ENCODE results near the gene RNF43.

The RNF43 gene

DNA sequence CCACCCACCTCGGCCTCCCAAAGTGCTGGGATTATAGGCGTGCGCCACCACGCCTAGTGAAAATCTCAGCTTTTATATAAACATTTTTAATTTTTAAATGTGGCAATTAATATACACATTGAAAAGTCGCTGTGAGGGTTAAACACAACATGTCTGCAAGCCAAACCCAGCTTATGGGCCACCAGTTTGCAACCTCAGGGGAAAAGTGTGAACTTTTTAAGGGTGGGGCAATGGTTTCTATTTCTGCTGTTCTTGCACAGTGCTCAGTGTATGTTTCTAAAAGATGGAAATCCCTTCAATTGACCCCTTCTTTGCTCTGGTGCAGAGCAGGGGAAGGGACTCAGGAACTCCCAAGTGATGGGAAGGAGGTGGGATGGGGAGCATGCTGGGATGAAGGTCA is 47.0 kb downstream of the RNF43 start:
- H3K4me1 ChIP-seq (ENCODE audit: control insufficient read depth, insufficient read depth, low read length) = no peaks in the 10 kb centered on the region
- peaks cover 22% of the 10 kb centered on the region for H3K27me3 ChIP-seq (replicated peaks; ENCODE audit: control insufficient read depth, insufficient read depth, low read length)
- H3K9me3 ChIP-seq (ENCODE audit: control insufficient read depth, low read length) = no peaks in the 10 kb centered on the region
- H3K9ac ChIP-seq (ENCODE audit: low read length) = no peak overlapping the region
- no peaks in the 10 kb centered on the region for H3K36me3 ChIP-seq (ENCODE audit: control insufficient read depth, insufficient read depth, low read length, severe bottlenecking)
- no peak for DNase-seq (ENCODE audit: low read depth)
- H3K4me3 ChIP-seq (ENCODE audit: low read length) = no peak overlapping the region

DNA sequence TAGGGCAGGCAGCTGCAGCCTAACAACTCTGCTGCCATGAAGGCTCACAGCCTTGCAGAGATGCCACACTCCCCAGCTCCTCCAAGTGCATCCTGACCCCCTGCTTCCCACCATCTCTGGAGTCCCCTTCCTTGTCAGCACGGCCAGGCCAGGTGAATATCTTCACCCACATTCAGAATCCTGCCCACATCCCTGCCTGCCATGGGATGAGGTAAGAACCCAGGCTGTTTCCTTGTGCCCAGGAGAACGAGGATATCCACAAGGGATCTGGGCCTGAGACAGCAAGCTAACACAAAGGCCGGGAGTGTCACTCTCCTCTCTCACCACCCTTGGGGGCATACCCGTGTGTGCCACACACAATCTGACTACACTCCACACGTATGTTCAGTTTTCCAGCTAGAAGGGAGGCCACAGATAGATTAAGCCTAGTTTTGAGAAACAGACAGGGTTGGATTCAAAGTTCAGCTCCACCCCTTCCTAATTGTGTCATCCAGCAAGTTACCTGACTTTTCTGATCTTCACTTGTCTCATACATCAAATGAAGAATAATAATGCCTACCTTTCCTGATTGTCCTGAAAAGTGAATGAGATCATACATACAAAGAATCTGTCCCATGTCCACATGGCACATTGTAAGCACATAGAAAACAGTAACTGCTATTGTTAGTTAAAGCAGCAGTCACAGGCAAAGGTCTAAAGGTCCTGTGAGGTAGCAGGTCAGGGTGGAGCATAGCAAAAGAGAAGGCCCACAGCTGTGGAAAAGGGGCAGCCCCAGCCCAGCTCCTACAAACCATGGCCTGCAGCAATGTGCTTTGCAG is 47.9 kb downstream of the RNF43 start:
- H3K9me3 ChIP-seq (ENCODE audit: control insufficient read depth, low read length) = no peaks in the 10 kb centered on the region
- no peak for DNase-seq (ENCODE audit: low read depth)
- no peak overlapping the region for H3K4me3 ChIP-seq (ENCODE audit: low read length)
- no peaks in the 10 kb centered on the region for H3K4me1 ChIP-seq (ENCODE audit: control insufficient read depth, insufficient read depth, low read length)
- peaks cover 24% of the 10 kb centered on the region for H3K27me3 ChIP-seq (replicated peaks; ENCODE audit: control insufficient read depth, insufficient read depth, low read length)
- no peaks in the 10 kb centered on the region for H3K36me3 ChIP-seq (ENCODE audit: control insufficient read depth, insufficient read depth, low read length, severe bottlenecking)
- no peak overlapping the region for H3K9ac ChIP-seq (ENCODE audit: low read length)

DNA sequence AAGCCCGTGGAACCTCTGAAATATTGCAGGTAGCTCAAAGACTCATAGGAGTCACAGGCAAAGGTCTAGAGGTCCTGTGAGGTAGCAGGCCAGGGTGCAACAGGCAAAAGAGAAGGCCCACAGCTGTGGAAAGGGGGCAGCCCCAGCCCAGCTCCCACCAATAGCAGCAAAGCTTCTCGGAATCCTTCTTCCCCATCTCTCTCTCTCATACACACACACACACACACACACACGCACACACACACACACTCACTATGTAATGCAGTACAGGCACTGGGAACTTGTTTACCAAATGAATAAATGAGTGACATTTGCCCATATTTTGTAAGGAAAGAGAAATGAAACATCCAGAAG is 48.5 kb downstream of the RNF43 start:
- Histone ChIP-seq H3K27me3 (replicated peaks; ENCODE audit: control insufficient read depth, insufficient read depth, low read length) (peaks cover 24% of the 10 kb centered on the region), H3K4me1 (ENCODE audit: control insufficient read depth, insufficient read depth, low read length) (no peaks in the 10 kb centered on the region), H3K4me3 (ENCODE audit: low read length) (no peak overlapping the region), H3K36me3 (ENCODE audit: control insufficient read depth, insufficient read depth, low read length, severe bottlenecking) (no peaks in the 10 kb centered on the region), H3K9ac (ENCODE audit: low read length) (no peak overlapping the region), H3K9me3 (ENCODE audit: control insufficient read depth, low read length) (no peaks in the 10 kb centered on the region)
- DNase-seq (ENCODE audit: low read depth) = no peak

Data from adipocyte (in vitro differentiated cells).